Nephron (organoid): Measurements from ENCODE around the gene MDM2.

ENCODE experiments used
- H3K27ac Mint-ChIP-seq, 3 experiments: 2 replicates each; pipeline ENCODE4 v1.8.0; 2020; ENCODE audit warnings: mixed read lengths in 3 of 3, mild to moderate bottlenecking in 2 of 3, moderate library complexity in 1 of 3
- H3K27me3 Mint-ChIP-seq: 2 replicates; pipeline ENCODE4 v1.8.0; 2021; ENCODE audit warnings: low read depth, mild to moderate bottlenecking, moderate library complexity, mixed read lengths
- H3K36me3 Mint-ChIP-seq: 2 replicates; pipeline ENCODE4 v1.8.0; 2020; ENCODE audit warnings: low read depth, mixed read lengths
- H3K4me1 Mint-ChIP-seq: 2 replicates; pipeline ENCODE4 v1.8.0; 2020; ENCODE audit warnings: mixed read lengths
- H3K4me3 Mint-ChIP-seq, 3 experiments: 2 replicates each; pipeline ENCODE4 v1.8.0; 2020; ENCODE audit warnings: mild to moderate bottlenecking in 3 of 3, mixed read lengths in 3 of 3, moderate library complexity in 2 of 3
- H3K9me3 Mint-ChIP-seq: 2 replicates; pipeline ENCODE4 v1.8.0; 2020; ENCODE audit warnings: mixed read lengths
- TF ChIP-seq, protein P1 (sequence below), 3 experiments: fragments of 200-600 bp; sonication (generic); IDR thresholded peaks; one replicate each; pipeline ENCODE4 v1.5.0; 2021; ENCODE audit warnings: antibody characterized with exemption in 3 of 3; ENCODE audit not compliant: unreplicated experiment in 3 of 3

The MDM2 gene

DNA sequence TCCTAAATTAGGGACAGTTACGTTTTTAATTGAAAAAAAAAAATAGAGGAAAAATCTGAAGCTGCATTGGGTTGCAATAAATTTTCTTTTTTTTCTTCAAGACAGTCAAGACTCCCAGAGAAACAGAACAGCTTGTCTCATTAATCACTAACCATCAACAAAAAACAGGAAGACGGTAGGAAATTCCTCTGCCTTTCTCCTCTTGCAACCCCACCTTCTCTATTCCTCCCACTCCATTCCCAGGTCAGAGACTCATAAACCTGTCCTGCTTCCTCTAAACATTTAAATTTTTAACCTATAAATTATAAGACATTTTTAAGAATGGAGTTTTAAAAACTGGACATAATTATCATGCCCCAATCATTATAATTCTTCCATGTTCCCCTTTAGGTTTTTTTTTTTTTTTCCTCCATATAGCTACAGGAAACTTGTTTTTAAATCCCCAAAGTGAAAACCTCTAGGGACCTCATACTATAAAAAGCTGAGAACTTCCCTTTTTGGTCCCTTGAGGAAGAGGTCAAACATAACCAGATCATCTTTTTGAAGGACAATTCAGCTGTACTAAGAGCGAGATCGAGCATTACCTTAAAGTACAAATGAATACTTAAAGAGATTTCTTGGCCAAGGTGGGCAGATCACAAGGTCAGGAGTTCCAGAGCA lies 89.0 kb downstream of the MDM2 start:
- H3K9me3 Mint-ChIP-seq: peaks cover 6% of the 10 kb centered on the region
- peaks cover 14% of the 10 kb centered on the region for H3K4me1 Mint-ChIP-seq
- TF ChIP-seq, protein P1, sequence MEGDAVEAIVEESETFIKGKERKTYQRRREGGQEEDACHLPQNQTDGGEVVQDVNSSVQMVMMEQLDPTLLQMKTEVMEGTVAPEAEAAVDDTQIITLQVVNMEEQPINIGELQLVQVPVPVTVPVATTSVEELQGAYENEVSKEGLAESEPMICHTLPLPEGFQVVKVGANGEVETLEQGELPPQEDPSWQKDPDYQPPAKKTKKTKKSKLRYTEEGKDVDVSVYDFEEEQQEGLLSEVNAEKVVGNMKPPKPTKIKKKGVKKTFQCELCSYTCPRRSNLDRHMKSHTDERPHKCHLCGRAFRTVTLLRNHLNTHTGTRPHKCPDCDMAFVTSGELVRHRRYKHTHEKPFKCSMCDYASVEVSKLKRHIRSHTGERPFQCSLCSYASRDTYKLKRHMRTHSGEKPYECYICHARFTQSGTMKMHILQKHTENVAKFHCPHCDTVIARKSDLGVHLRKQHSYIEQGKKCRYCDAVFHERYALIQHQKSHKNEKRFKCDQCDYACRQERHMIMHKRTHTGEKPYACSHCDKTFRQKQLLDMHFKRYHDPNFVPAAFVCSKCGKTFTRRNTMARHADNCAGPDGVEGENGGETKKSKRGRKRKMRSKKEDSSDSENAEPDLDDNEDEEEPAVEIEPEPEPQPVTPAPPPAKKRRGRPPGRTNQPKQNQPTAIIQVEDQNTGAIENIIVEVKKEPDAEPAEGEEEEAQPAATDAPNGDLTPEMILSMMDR (IDR thresholded peaks at IDR 0.05; ENCODE audit: unreplicated experiment in 3 of 3): no peak
- H3K4me3 Mint-ChIP-seq: no peak overlapping the region
- H3K36me3 Mint-ChIP-seq: peaks cover 11% of the 10 kb centered on the region
- peak overlapping the region in 2 of 3 experiments; percentile 27 to 40 for H3K27ac Mint-ChIP-seq
- H3K27me3 Mint-ChIP-seq: peaks cover 5% of the 10 kb centered on the region

DNA sequence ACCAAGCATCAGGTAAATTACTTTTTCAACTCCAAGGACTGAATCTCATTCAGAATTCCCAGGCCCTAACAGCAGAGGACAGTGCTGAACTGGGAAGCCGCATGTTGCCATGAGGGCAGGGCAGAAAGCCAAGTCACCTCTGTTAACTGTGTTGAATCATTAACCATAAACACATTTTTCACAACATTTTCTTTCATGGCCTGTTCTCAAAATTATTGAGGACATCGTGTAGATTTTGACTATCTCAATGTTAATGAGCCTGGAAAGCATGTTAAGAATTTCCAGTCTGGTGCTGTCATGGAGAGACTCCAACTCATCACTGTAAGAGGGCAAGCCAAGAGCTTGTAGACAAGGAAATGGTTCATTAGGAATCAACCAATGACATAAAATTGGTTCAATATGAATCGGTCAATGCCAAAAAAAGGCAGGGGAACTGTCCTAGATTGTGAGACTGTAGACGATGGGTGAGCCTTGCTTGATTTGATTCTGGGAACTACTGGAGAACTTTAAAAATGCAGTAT lies 91.3 kb downstream of the MDM2 start:
- TF ChIP-seq, protein P1 (IDR thresholded peaks at IDR 0.05; ENCODE audit: unreplicated experiment in 3 of 3): peak; percentile 39 to 47 (median 44)
- Mint-ChIP-seq H3K4me1 (peaks cover 14% of the 10 kb centered on the region), H3K36me3 (peaks cover 11% of the 10 kb centered on the region), H3K9me3 (peaks cover 6% of the 10 kb centered on the region), H3K27me3 (peaks cover 5% of the 10 kb centered on the region), H3K4me3 (no peak overlapping the region), H3K27ac (peak overlapping the region in 2 of 3 experiments; percentile 63 to 86)

GRCh38 chr12:68900241-68900640 lies 92.3 kb downstream of the MDM2 start:
- peaks cover 14% of the 10 kb centered on the region for H3K4me1 Mint-ChIP-seq
- peaks cover 6% of the 10 kb centered on the region for H3K9me3 Mint-ChIP-seq
- TF ChIP-seq, protein P1 (IDR thresholded peaks at IDR 0.05; ENCODE audit: unreplicated experiment in 3 of 3): no peak
- H3K27me3 Mint-ChIP-seq: peaks cover 5% of the 10 kb centered on the region
- peaks cover 14% of the 10 kb centered on the region for H3K36me3 Mint-ChIP-seq
- peak overlapping the region in 1 of 3 experiments; percentile 67 for H3K27ac Mint-ChIP-seq
- H3K4me3 Mint-ChIP-seq: no peak overlapping the region
